Cardiac fibroblast (primary cell): ENCODE results near the gene ITM2B.

Experiments used
- DNase-seq, 2 donors: peaks; one replicate each; pipeline versions ENCODE4 v3.0.0 to v3.0.0-alpha.2; 2010; ENCODE audit warnings: low read depth in 2 of 2
- H3K4me3 ChIP-seq, 2 donors: replicated peaks in 1 of 2; 1 replicate in 1 of 2; 2 replicates in 1 of 2; pipeline ENCODE4 v1.5.1; 2011; ENCODE audit warnings: low read depth in 2 of 2, low read length in 2 of 2, mild to moderate bottlenecking in 2 of 2, moderate library complexity in 1 of 2
- CTCF ChIP-seq: IDR thresholded peaks from one replicate; pipeline ENCODE4 v1.5.1; 2011; ENCODE audit warnings: low read depth, mild to moderate bottlenecking, low read length, inconsistent platforms

ITM2B gene

GRCh38 chr13:48265217-48265815 is 32.3 kb downstream of the ITM2B start:
- no peak for TF ChIP-seq CTCF
- no peak for DNase-seq
- H3K4me3 ChIP-seq: no peak overlapping the region

GRCh38 chr13:48266150-48266549 is 33.1 kb downstream of the ITM2B start:
- H3K4me3 ChIP-seq: no peak overlapping the region
- DNase-seq: no peak
- no peak for TF ChIP-seq CTCF

- DNase-seq: no peak
- TF ChIP-seq CTCF: no peak
- H3K4me3 ChIP-seq: no peak overlapping the region
These were observed 34.0 kb downstream of the ITM2B start for GRCh38 chr13:48266701-48267639.

GRCh38 chr13:48268019-48268418 is 35.0 kb downstream of the ITM2B start:
- DNase-seq: no peak
- no peak overlapping the region for H3K4me3 ChIP-seq
- TF ChIP-seq CTCF: no peak

- H3K4me3 ChIP-seq: no peak overlapping the region
- DNase-seq: no peak
- no peak for TF ChIP-seq CTCF
These were observed 40.3 kb downstream of the ITM2B start for GRCh38 chr13:48273346-48273745.

GRCh38 chr13:48275507-48275906 is 42.5 kb downstream of the ITM2B start:
- no peak for TF ChIP-seq CTCF
- peak in 1 of 2 donors; percentile 16 for DNase-seq
- no peak overlapping the region for H3K4me3 ChIP-seq
